ENCODE measurements around the gene ERC2. TPM values are rescaled to one million over a fixed set of nuclear protein-coding genes. Genes with fewer than 3 reads are reported as not detected.

Gene ERC2
- total and polyA plus RNA-seq, 2 of the 13 experiments (the other 11 are each of a cell fraction or from before 2014, with no cell fraction given): 0.16 to 0.22 TPM

GRCh38 chr3:55719006-55719405, 749.3 kb downstream of the ERC2 start:
- BruUV-seq (replicated peaks): no TSS peak
- no peaks in the 10 kb centered on the region for H3K27me3 ChIP-seq (ENCODE audit: control insufficient read depth in 1 of 2, insufficient read depth in 2 of 2, low read length in 2 of 2)
- no peak for ATAC-seq
- no peak overlapping the region for H3K27ac ChIP-seq (ENCODE audit: extremely low read length, insufficient read depth, low read length)
- intact Hi-C loops (cut with micrococcal nuclease; ENCODE audit: unreplicated experiment) (no loop called here), in situ Hi-C loops (cut with HindIII; ENCODE audit: extremely low pct_ligation_motif_present, low pct_unique_long_range_greater_than_20kb) (no loop called here)
- CTCF ChIA-PET (ENCODE audit: low intra/inter-chr PET ratio, low total read pairs): no interaction called here
- H3K4me2 ChIP-seq (ENCODE audit: low read depth, low read length): no peak overlapping the region
- no peaks in the 10 kb centered on the region for H3K4me1 ChIP-seq (ENCODE audit: insufficient read depth, low read length)
- H3K9me3 ChIP-seq (ENCODE audit: low read length): no peaks in the 10 kb centered on the region
- H3K9ac ChIP-seq (ENCODE audit: insufficient read depth, low read depth, low read length): no peak overlapping the region
- no peaks in the 10 kb centered on the region for H4K20me1 ChIP-seq (ENCODE audit: insufficient read depth, low read length)
- no peaks in the 10 kb centered on the region for H3K36me3 ChIP-seq (replicated peaks in 1 of 2; ENCODE audit: control insufficient read depth in 1 of 2, insufficient read depth in 2 of 2, low read length in 2 of 2)
- no peak for FAIRE-seq
- no peak overlapping the region for H2AFZ ChIP-seq (ENCODE audit: low read length)
- DNase-seq (ENCODE audit: low spot score): no peak
- WGBS (ENCODE audit: low lambda C conversion rate): 0% methylated on average over 3 of the region's 3 CpGs
- POLR2A ChIA-PET: no interaction called here
- H3K79me2 ChIP-seq (ENCODE audit: insufficient read depth, low read length): no peaks in the 10 kb centered on the region
- no peak overlapping the region for H3K4me3 ChIP-seq (replicated peaks in 1 of 3; ENCODE audit: insufficient read depth in 1 of 3, low read depth in 2 of 3, low read length in 3 of 3)
- TF ChIP-seq FOSL2 (CRISPR knock-in tag; IDR thresholded peaks at IDR 0.05) (no peak), CREB3 (CRISPR knock-in tag; IDR thresholded peaks at IDR 0.05) (no peak), ASH2L (IDR thresholded peaks at IDR 0.05; ENCODE audit: insufficient read length, low read depth, low read length) (no peak), MXD1 (CRISPR knock-in tag; IDR thresholded peaks at IDR 0.05) (no peak), ZFP36L1 (CRISPR knock-in tag; IDR thresholded peaks at IDR 0.05) (no peak), ZIK1 (CRISPR knock-in tag; IDR thresholded peaks at IDR 0.05; ENCODE audit: borderline replicate concordance, low read depth) (no peak), YEATS4 (CRISPR knock-in tag; IDR thresholded peaks at IDR 0.05; ENCODE audit: borderline replicate concordance) (no peak), FOXJ3 (CRISPR knock-in tag; IDR thresholded peaks at IDR 0.05; ENCODE audit: borderline replicate concordance) (no peak), GPN1 (CRISPR knock-in tag; IDR thresholded peaks at IDR 0.05; ENCODE audit: borderline replicate concordance) (no peak), ZNF3 (CRISPR knock-in tag; IDR thresholded peaks at IDR 0.05) (no peak), AHDC1 (CRISPR knock-in tag; IDR thresholded peaks at IDR 0.05; ENCODE audit: borderline replicate concordance) (no peak), DPF2 (CRISPR knock-in tag; IDR thresholded peaks at IDR 0.05; ENCODE audit: borderline replicate concordance, low read depth) (no peak), CEBPG (CRISPR knock-in tag; IDR thresholded peaks at IDR 0.05) (no peak), ZNF180 (CRISPR knock-in tag; IDR thresholded peaks at IDR 0.05; ENCODE audit: borderline replicate concordance, low read depth) (no peak), MATR3 (CRISPR knock-in tag; IDR thresholded peaks at IDR 0.05) (no peak)
